NCI-H2196 (cell line): ENCODE results near the gene DDN.

ENCODE experiments used
- DNase-seq: peaks from one replicate; lab custom pipeline; 2025; ENCODE audit not compliant: unreplicated experiment; lab: John Stamatoyannopoulos, UW

DDN gene

DNA sequence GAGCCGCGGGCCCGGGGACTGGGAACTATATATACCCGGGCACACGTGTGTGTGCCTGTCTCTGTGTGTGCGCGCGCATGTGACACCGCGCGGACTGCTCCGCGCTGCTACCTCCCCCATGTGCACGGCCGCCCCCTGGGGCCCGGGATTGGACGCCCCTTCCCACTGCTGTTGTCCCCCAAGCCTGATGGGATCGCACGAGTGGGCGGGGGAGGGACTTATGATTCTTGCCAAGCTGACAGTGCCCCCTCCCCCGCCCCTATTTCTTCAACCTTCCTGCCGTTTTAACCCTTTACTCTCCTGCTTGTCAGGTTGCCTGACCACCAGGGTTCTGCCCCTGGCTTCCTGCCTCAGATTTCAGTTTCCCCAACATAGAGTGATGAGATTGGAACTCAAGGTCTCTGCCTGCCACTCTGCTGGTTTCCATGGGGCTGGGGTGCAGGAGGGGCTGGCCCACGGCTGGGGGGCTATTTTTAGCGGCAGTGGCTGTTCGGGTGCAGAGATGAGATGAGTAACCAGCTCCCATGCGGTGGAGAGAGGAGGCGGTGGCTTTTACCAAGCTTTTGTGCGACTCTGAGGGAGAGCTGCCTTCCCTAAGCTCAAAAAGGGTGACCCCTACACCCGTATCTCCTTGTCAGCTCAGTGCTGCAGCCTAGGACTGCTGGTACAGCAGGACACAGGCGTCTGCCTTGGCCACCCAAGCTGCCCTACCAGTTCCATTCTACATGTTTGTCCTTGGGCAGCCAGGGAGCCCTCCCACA, at the start of gene DDN:
Gene DDN, minus strand, starts transcription at position 5 of the 761 bp plus-strand sequence. CDS start 88 bp downstream, outside the sequence.
- peak; percentile 26 for DNase-seq

DNA sequence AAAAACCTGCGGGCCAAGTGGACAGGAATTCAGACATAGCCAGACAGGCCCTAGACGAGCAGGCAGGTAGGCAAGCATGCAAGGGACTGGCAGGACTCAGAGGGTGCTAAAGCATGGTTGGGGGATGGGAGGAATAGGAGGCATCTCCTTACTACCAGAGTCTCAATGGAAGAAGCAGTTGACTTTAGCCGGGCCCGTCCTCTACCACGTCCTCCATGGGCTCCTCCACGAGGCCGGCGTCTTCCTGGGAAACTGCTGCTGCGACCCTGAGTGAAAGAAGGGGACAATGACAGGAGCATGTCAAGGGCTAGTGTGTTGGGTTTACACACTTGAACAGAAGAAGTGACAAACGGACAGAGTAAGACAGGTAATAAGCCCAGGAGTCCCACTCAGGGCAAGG, 49.8 kb upstream of the DDN start:
- DNase-seq, result no peak

DNA sequence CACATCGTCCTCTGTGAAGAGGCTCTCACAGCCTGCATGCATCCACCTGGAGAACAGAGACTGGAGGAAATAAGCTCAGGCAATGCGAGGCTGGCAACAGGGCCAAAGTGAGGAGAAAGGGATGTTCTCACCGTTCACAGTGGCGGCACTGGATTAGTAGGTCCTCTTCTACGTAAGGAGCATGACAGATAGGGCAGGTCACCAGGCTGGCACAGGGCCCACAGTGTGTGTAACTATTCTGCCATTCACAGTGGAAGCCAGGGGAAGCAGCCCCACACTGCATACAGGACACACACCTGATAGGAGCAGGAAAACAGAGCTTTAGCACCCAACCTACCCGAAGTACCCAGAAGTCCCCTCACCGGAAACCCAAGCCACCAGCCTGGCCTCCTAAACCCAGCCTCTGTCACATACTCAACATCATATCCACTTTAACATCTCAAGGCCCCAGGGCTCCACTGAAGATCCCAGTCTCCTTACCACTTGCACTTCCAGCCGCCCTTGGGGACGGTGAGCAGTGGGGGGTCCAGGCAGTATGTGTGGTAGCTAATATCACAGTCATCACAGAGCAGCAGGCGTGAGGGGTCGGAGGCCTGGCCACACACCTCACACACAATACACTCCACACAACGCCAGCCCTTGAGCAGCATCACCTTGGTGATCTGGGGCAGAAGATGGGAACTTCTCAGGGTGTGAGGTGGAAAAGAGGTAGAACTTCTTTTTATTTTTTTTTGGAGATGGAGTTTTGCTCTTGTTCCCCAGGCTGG, 47.1 kb upstream of the DDN start:
- DNase-seq, result no peak

DNA sequence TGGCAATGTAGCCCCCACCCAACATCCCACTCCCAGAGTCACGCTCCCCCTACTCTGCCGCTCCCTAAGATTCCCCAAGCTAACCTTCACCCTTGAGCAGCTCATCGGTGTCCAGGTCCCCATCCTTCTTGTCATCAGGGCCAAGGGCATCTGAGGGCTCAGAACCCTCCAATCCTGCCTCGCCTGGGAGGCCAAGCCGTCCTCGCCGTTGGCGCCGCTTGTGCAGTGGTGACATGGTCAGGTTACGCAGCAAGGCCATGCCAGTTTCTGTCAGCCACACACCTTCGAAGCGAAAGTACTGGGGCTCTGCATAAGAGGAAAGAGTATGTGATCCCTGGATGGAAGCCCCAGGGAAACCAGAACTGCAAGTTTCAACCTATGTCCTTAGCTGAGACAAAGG, 45.5 kb upstream of the DDN start:
- DNase-seq, result no peak

DNA sequence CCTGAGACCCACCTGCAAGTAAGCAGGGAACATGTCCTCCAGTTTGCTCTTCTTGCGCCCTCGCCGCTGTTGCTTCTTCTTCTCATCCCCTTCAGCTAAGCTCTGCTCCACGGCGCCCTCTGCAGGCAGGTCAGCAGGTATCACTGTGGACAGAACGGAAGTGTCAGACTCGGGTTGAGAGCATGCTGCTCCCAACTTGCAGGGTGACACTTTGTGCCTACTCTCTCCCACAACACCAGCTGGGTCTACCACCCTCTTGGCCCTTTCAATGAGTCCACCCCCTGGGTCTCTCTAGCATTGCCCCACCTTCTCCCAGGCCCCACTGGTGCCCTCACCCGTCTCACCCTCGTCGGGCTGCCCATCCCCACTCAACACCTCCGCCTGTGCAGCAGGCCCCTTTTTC, 44.7 kb upstream of the DDN start:
- DNase-seq, result peak; percentile 63

DNA sequence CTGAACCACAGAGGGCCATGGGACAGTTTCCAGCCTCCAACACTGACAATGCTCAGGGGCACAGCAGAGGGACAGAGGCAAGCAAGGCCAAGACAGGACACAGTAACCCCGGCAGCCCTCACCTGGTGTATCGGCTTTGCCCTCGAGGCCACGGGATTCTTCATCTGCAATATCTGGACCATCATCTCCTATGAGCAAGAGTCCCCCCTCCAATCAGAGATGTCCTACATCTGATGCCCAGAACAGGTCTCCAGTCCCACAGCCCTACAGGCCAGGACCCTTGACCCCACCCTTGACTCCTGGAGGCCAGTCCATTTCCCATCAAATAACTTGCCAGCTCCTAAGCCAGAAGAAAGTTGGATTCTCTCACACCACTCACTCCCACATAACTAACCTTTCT, 44.1 kb upstream of the DDN start:
- DNase-seq, result no peak

GRCh38 chr12:49041881-49042484, 42.8 kb upstream of the DDN start:
- DNase-seq, result peak; percentile 40

GRCh38 chr12:49041036-49041880, 42.1 kb upstream of the DDN start:
- no peak for DNase-seq

DNA sequence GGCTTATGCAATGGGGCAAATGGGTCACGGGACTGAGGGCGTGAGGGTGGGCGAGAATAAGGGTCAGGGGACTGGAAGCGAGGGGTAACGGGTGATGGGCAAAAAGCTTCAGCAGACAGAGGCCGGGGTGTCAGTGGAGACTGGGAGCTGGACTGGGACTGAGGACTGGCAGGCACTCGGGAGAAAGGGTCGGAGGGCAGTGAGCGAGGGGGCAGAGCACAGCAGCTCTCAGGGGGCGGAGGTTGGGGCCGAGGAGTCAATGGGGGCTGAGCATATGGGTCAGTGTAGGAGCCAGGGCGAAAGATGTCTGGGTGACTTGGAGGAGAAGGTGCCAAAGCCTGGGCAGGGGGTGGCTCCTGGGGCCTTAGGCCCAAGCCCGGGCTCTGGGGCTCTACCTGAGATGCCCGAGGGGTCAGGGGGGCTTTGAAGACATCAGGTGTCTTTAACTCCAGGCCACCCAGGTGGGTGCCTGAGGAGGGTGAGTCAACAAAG, 41.2 kb upstream of the DDN start:
- no peak for DNase-seq

DNA sequence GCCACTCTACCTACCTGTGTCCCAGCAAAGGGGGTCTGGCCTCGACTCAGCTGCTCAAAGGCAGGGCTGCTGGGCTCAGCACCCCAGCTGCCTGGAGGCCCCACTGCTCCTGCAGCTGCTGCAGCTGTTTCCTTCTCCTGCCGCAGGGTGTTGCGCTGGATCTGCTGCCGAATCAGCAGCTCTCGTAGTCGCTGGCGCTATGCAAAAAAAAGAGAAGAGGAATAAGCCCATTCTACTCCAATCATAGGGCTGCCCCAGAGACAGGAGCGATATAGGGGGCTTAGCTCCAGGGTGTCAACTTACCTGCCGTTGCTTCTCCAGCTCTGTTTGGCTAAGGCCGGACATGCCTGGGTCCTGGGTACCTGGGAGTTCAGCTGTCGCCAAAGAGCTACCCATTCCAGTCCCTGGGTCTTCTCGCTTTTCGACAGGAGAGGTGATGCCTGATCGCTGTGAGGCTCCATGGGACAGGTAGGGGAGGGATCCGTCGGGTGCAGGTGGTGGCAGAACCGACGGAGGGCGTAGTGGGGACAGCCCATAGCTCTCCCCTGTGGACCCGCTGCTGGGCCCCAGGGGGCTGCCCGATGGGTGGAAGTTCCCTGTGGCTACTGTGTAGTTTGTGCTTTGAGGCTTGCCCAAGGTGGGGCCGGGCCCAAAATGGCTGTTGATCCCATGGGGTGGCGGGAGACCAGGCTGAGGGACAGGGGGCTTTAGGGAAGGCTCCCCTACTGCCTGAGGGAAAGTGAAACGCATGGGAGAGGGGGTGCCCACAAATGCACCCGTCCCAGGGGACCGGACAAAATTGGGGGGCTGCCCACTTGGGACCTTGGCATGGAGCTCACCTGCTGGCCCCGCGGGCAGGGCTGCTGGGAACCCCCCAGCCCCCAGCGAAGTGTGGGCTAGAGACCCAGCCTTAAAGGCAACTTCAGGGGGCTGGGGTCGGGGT, 40.5 kb upstream of the DDN start:
- DNase-seq, result no peak

DNA sequence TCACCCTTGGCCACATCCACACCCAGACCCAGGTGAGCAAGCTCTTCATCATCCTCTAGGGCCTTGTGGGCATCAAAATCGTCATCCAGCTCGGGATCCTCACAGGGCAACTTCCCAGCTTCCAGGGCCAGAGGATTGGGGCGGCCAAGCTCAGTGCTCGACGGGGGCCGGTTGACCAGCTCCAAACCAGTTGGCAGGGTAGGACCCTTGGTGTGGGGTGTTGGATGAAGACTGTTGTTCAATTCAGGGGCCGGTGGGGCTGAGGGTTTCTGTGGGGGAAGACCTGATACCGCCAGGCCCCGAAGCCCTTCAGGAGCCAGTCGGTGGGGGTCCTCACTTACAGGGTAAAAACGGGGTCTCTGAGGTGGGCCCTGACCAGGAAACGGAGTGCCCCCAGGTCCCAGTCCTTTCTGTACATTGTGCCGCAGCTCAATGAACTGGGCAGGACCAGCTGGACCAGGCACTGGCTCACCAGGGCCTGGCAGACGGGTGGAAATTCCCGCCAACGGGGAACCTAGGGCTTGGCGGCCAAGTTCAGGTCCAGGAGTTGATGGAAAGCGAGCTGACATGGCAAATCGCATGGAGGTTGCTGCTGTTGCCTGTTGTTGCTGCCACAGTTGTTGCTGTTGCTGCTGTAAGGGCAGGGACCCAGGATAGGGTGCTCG, 39.2 kb upstream of the DDN start:
- no peak for DNase-seq

- no peak for DNase-seq
These were observed 38.7 kb upstream of the DDN start for GRCh38 chr12:49037947-49038237.

DNA sequence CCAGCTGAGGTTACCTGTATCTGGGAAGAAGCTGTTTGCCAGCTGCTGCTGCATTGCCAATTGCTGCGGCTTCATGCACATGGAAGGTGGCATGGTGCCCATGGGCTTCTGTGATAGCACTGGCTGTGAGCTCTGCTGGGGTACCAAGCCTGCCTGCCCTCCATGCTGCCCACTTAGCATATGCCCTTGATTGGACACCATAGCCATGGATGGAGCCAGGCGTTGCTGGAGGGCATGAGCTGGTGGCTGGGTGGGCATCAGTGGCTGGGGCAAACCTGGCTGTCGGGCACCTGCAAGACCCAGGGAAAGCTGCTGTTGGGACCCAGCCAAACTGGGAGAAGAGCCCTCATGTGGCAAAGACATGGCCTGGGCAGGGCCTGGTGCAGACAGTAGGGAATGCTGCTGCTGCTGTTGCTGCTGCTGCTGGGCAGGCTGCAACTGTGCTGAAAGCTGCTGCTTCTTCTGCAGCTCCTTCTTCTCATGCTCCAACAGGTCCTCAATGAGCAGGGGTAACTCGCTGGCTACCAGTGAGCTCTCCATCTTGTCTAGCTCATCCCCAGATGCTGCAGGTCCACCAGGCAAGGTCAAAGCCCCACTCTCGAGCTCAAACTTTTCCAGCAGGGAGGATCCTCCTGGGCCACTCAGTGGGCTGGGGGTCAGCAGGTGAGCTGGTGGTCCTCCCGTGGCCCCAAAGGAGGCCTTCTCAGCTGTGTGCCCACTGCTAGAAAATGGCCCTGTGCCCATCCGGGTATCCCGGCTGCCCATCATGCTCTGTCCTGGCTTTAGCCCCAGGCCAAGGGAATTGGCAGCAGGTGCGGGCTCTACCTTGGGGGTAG, 38.2 kb upstream of the DDN start:
- no peak for DNase-seq

DNA sequence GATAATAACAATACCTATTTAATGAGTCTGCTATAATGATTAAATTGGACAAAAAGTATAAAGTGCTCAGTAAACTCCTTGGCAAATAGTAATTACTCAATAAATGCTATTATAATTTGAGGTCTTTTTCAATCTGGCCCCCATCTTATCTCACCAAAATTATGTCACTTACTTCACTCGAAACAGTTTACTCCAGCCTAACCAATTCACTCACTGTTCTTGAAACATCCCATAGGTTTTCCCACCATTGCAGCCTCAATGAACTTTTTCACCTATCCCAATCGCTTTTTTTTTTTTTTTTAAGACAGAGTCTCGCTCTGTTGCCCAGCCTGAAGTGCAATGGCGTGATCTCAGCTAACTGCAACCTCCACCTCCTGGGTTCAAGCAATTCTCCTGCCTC, 36.9 kb upstream of the DDN start:
- DNase-seq, result no peak

GRCh38 chr12:49034286-49034622, 35.1 kb upstream of the DDN start:
- DNase-seq, result no peak

GRCh38 chr12:49033611-49034285, 34.6 kb upstream of the DDN start:
- DNase-seq, result no peak

- no peak for DNase-seq
These were observed 33.7 kb upstream of the DDN start for GRCh38 chr12:49032679-49033447.

DNA sequence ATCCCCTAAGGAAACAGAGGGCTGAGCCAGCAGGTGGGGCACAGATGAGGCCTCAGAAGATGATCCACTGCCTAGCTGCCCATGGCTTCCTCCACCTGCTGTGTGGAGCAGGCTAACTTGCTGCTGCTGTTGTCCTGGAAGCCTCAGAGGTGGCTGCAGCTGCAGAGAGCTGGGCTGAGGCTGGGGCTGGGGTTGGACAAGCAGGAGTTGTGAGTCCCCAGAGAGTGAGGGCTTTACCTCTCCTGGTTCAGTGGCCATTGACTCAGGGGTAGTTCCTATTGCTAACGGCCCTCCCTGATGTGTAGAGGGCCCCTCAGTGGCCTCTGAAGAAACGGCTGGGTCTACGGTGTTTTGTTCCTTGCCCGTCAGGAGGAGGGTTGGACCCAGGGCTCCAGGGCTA, 33.1 kb upstream of the DDN start:
- no peak for DNase-seq
